Mucosa of rectum (tissue), 2 donors: ENCODE measurements around the gene LRRC30.

Experiments used
- H3K27ac ChIP-seq, 2 donors: one replicate each; pipeline ENCODE4 v1.7.0; 2013; ENCODE audit warnings: inconsistent platforms in 2 of 2, low read depth in 2 of 2, low read length in 2 of 2
- H3K27me3 ChIP-seq, 2 donors: one replicate each; pipeline ENCODE4 v1.7.0; 2013; ENCODE audit warnings: low read length in 2 of 2; ENCODE audit not compliant: control insufficient read depth in 2 of 2, insufficient read depth in 2 of 2
- H3K36me3 ChIP-seq, 2 donors: one replicate each; pipeline ENCODE4 v1.7.0; 2013; ENCODE audit warnings: low read length in 2 of 2; ENCODE audit not compliant: control insufficient read depth in 2 of 2, insufficient read depth in 2 of 2
- H3K4me1 ChIP-seq, 2 donors: one replicate each; pipeline ENCODE4 v1.7.0; 2013; ENCODE audit warnings: low read length in 2 of 2, mild to moderate bottlenecking in 1 of 2; ENCODE audit not compliant: control insufficient read depth in 2 of 2, insufficient read depth in 2 of 2
- H3K4me3 ChIP-seq, 2 donors: one replicate each; pipeline ENCODE4 v1.7.0; 2013; ENCODE audit warnings: low read length in 2 of 2
- H3K9ac ChIP-seq, 2 donors: one replicate each; pipeline ENCODE4 v1.7.0; 2013; ENCODE audit warnings: low read length in 2 of 2, low read depth in 1 of 2, mild to moderate bottlenecking in 1 of 2
- H3K9me3 ChIP-seq, 2 donors: one replicate each; pipeline ENCODE4 v1.7.0; 2013; ENCODE audit warnings: low read length in 2 of 2; ENCODE audit not compliant: control insufficient read depth in 2 of 2
- donor health status: healthy.
- donor health status: Normal muscosa, but diverticular disease.

LRRC30 gene

DNA sequence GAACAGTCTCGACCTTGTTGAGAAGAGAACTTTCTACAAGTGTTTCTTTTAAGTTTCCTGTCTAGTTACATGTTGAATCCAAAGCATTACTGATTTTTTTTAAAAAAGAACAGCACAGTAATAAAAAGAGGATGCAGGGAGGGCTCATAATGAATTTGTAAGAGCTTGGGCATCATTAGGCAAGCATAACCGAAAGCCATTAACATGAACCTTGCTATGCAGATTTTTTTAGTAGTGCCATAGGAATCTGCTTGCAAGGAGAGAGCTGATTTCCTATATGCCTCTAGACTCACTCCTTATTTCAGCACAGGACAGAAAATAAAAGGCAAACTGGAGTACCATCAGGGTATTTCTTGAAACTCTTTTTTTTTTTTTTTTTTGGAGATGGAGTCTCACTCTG lies 5.2 kb downstream of the LRRC30 start:
- Histone ChIP-seq H3K9ac (no peak overlapping the region), H3K9me3 (no peaks in the 10 kb centered on the region), H3K4me1 (no peaks in the 10 kb centered on the region), H3K27me3 (no peaks in the 10 kb centered on the region), H3K4me3 (no peak overlapping the region), H3K36me3 (no peaks in the 10 kb centered on the region), H3K27ac (no peak overlapping the region)

DNA sequence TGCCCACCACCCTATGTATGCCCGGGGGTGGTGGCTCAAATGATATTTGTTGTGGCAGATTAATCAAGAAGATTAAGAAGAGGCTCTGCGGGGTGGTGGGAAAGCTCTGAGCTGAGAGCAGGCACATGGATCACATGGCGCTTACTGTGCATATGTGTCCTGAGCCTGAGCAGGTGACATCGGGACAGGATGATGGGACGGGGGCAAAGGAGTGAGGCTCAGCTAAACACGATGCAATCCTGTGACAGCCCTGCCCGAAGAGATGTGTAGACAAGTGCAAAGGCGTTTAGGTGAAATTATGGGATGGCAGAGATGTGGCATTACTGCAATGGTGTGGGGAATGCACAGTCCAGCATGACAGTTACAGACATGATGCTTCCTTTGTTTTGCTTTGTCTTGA lies 6.0 kb downstream of the LRRC30 start:
- Histone ChIP-seq H3K4me3 (no peak overlapping the region), H3K4me1 (no peaks in the 10 kb centered on the region), H3K9me3 (no peaks in the 10 kb centered on the region), H3K36me3 (no peaks in the 10 kb centered on the region), H3K27ac (no peak overlapping the region), H3K9ac (no peak overlapping the region), H3K27me3 (no peaks in the 10 kb centered on the region)

DNA sequence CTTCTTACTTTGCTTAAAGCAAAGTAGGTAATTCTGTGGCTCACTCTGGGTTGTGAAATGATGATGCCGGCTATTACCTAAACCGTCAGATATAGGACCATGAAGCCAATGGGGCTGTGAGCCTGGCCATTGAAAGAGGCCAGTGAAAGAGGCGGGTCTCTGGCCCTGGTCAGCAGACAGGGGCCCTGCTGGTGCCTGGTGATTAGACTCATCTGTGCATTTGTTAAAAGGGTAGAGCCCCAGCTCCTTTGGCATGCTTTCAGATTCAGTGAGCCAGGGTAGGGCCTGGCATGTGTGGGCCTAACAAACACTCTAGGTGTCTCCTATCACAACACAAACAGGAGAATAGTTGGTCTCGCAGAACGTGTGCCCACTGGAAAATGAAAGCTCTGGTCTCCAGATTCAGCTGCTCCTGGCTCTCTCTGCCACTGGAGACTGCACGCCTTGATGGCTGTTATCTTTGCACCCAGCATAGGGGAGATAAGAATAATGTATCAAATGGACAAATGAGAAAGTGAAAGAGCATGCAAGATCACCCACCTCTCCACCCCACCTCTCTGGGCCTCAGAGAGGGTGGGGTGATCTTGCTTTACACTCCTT lies 6.9 kb downstream of the LRRC30 start:
- H3K4me3 ChIP-seq: no peak overlapping the region
- H3K27me3 ChIP-seq: no peaks in the 10 kb centered on the region
- H3K36me3 ChIP-seq: no peaks in the 10 kb centered on the region
- no peaks in the 10 kb centered on the region for H3K9me3 ChIP-seq
- H3K4me1 ChIP-seq: no peaks in the 10 kb centered on the region
- H3K9ac ChIP-seq: no peak overlapping the region
- H3K27ac ChIP-seq: no peak overlapping the region

DNA sequence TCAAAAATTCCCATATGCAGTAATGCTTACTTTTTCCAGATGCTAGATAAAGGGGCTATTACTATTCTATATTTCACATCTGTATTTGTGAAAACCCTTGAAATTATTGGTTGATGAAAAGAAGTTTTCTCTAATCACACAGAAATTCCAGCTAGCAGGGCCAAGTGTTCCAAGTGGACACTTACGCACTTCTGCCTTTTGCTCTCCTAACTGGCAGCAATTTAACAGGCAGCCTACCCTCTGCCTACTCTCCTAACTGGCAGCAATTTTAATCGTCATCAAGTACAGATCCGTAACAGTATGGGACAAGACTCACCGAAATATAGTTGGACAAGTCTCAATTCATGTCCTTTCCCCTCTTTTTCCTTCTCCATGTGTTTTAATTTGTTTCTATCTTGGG lies 12.0 kb downstream of the LRRC30 start:
- Histone ChIP-seq H3K27ac (no peak overlapping the region), H3K36me3 (no peaks in the 10 kb centered on the region), H3K9me3 (no peaks in the 10 kb centered on the region), H3K27me3 (no peaks in the 10 kb centered on the region), H3K4me3 (no peak overlapping the region), H3K9ac (no peak overlapping the region), H3K4me1 (no peaks in the 10 kb centered on the region)

DNA sequence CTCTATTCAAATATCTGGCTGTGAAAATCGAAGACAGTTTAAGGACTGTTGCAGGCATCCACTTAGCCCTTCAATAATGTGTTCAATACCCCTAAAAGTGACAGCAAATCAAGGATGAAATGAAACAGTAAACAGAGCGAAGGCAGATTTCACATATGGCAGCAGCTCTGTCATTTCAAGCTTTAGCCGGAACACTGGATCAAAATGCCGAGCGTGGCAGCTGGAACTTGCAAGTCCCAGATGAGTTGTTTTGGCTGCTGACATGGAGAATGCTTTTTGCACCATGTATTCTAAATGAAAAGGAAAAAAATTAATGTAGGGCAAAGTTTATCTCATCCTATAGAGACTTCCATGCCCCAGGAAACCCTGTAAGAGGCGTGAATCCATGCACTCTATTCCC lies 18.0 kb downstream of the LRRC30 start:
- H3K9me3 ChIP-seq: no peaks in the 10 kb centered on the region
- no peaks in the 10 kb centered on the region for H3K36me3 ChIP-seq
- no peaks in the 10 kb centered on the region for H3K27me3 ChIP-seq
- no peak overlapping the region for H3K9ac ChIP-seq
- no peak overlapping the region for H3K27ac ChIP-seq
- no peaks in the 10 kb centered on the region for H3K4me1 ChIP-seq
- H3K4me3 ChIP-seq: no peak overlapping the region

DNA sequence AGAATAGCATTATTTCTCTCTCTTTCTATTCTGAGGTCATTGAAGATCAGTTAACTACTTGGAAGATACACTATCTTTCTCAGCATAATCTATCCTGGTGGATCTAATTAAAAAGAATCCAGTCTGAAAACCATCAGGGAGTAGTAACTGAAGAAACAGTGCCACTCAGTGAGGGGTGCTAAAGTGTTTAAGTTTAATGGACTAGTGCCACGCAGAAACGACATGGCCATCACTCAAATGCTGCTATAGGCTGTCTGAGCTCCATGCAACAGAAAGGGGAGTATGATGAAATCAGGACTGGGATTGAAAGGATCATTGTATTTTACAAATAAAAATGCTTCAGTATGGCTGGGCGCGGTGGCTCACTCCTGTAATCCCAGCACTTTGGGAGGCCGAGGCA lies 23.3 kb downstream of the LRRC30 start:
- Histone ChIP-seq H3K4me1 (no peaks in the 10 kb centered on the region), H3K9ac (no peak overlapping the region)

DNA sequence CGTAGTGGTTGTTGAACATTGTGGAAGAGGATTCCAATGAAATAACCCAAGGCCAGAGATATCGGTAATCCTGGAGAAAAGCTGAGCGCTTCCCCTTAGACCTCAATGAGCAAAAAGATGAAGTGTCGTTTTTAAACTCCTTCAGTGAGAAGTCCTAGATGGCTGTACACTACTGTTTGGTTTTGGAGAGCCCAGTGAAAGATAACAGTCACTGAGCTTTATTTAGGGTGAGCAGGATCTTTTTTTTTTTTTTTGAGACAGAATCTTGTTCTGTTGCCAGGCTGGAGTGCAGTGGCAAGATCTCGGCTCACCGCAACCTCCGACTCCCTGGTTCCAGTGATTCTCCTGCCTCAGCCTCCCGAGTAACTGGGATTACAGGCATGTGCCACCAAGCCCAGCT lies 24.2 kb downstream of the LRRC30 start:
- Histone ChIP-seq H3K4me1 (no peaks in the 10 kb centered on the region), H3K9me3 (no peaks in the 10 kb centered on the region), H3K36me3 (no peaks in the 10 kb centered on the region), H3K27me3 (no peaks in the 10 kb centered on the region), H3K4me3 (no peak overlapping the region), H3K27ac (no peak overlapping the region), H3K9ac (no peak overlapping the region)

More for the DNA sequence above, 23.3 kb downstream of the LRRC30 start:
- Histone ChIP-seq H3K27me3 (no peaks in the 10 kb centered on the region), H3K36me3 (no peaks in the 10 kb centered on the region), H3K9me3 (no peaks in the 10 kb centered on the region), H3K4me3 (no peak overlapping the region), H3K27ac (no peak overlapping the region)

DNA sequence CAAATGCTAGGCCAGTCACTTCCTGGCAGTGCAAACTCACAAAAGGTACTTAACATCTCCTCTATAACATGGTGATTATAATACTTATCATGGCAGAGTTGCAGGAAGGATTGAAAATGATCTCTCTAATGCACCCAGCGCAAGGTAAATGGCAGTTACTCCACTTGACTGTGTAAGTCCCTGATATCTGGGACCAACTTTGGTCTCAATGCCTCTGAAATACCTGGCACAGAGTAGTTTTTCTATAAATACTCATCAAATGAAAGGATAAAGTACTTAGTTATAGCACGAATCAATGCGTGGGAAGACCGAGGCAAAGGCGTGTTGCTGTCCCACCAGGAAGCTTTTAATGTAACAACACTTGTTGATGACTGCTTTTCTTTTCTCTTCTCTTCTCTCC lies 24.8 kb downstream of the LRRC30 start:
- no peaks in the 10 kb centered on the region for H3K36me3 ChIP-seq
- no peak overlapping the region for H3K27ac ChIP-seq
- H3K4me1 ChIP-seq: no peaks in the 10 kb centered on the region
- H3K27me3 ChIP-seq: no peaks in the 10 kb centered on the region
- H3K9ac ChIP-seq: no peak overlapping the region
- H3K9me3 ChIP-seq: no peaks in the 10 kb centered on the region
- H3K4me3 ChIP-seq: no peak overlapping the region

DNA sequence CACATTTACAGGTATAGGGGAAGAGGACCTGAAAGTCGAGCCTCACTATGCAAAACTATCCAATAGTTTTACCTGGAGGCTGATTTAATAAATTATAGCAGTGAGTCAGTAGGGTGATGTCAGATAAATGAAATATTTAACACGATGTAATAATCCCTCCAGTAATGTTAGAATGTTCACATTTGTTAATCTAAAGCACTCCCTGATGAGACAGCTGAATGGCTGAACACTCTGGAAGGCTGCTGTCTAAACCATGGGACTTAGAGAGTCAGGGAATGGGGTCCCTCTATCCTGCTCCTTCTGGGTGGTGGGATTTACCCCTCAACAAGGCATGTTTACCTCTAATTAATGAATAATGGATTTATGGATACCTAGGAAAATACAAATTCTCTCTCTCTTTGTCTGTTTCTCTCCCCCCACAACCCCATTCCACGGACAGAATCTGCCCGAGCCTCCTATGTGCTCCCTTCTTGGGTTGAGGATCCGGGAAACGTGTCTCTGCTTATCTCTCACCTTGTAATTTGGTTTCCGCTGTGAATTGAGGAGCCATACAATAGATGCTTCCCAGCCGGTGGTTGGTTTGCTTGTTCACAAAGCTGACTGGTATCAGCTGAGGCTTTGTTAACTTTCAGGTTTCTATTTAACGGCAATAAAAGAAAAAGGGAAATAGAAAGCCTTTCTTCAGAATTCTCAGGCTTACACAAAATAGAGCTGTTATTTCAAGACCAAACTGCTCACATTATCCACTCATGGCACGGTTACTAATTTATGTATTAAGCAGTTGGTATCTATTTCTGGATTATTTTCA lies 25.9 kb downstream of the LRRC30 start:
- H3K27ac ChIP-seq: no peak overlapping the region
- no peaks in the 10 kb centered on the region for H3K27me3 ChIP-seq
- no peak overlapping the region for H3K4me3 ChIP-seq

DNA sequence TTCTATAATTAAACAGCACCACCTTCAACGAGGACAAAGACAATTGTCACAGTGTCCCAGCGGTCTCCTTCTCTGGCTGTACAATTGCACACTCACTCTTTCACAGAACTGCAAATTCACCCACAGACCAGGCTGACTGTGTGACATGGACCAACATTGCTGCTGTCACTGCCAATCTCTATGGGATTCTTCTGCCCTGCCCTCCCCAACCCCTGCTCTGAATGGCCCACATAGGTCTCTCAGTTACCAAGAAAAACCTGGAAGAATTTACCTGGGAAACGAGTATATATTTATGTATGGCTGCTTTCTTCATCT lies 26.5 kb downstream of the LRRC30 start:
- Histone ChIP-seq H3K4me3 (no peak overlapping the region), H3K4me1 (no peaks in the 10 kb centered on the region), H3K27ac (no peak overlapping the region), H3K9ac (no peak overlapping the region), H3K27me3 (no peaks in the 10 kb centered on the region), H3K9me3 (no peaks in the 10 kb centered on the region), H3K36me3 (no peaks in the 10 kb centered on the region)

More for the DNA sequence above, 25.9 kb downstream of the LRRC30 start:
- Histone ChIP-seq H3K9ac (no peak overlapping the region), H3K9me3 (no peaks in the 10 kb centered on the region), H3K4me1 (no peaks in the 10 kb centered on the region), H3K36me3 (no peaks in the 10 kb centered on the region)
